ENCODE data around the gene JPH4.

DNA sequence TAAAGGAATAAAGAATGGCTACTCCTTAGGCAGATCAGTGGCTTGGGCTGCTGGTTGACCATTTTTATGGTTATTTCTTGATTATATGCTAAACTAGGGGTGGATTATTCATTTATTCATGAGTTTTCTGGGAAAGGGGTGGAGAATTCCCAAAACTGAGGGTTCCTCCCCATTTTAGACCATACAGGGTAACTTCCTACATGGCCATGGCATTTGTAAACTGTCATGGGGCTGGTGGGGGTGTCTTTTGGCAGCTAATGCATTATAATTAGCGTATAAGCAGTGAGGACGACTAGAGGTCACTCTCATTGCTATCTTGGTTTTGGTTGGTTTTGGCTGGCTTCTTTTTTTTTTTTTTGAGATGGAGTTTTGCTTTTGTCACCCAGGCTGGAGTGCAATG is 25.6 kb upstream of the JPH4 start:
- TF ChIP-seq CTCF (conservative IDR thresholded peaks at IDR 0.05), result no peak
- no peak for TF ChIP-seq ZFX (IDR thresholded peaks at IDR 0.05)
